ENCODE data around the gene GPR82.

DNA sequence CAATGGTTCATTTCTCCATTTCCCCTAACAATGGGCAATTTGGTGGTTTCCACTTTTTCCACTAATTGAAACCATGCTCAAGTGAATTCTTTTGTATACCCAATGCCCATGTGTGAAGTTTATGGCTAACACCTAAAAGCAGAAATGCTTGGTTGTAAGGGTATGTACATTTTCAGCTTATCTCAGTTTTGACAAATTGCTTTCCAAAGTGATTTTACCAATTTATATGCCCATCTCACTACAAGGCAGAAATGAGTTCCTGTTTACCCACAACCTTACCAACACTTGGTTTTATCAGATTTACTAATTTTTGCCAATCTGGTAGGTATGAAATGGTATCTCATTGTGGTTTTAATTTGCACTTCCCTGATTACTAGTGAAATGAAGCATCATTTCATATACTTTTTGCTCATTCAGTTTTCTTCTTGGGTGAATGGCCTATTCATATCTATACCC lies 20.4 kb upstream of the GPR82 start:
- TF ChIP-seq CTCF (IDR thresholded peaks at IDR 0.05 in 2 of 3, conservative IDR thresholded peaks at IDR 0.05 in 1 of 3; ENCODE audit: control insufficient read depth in 2 of 3, extremely low read depth in 1 of 3, insufficient read depth in 1 of 3, low read depth in 3 of 3, low read length in 3 of 3) (no peak), BCLAF1 (IDR thresholded peaks at IDR 0.05) (no peak), CHD1 (IDR thresholded peaks at IDR 0.05; ENCODE audit: low read depth, low read length) (no peak), EP300 (IDR thresholded peaks at IDR 0.05; ENCODE audit: borderline replicate concordance in 1 of 2, control insufficient read depth in 1 of 2, low read depth in 2 of 2, low read length in 2 of 2) (peak in 1 of 2 experiments; percentile 51; a peak in 1 of 4 replicates), TBL1XR1 (IDR thresholded peaks at IDR 0.05; ENCODE audit: low read depth, low read length) (no peak), EZH2 (IDR thresholded peaks at IDR 0.05; ENCODE audit: borderline replicate concordance, control insufficient read depth, low read depth, low read length) (no peak), PRDM15 (CRISPR knock-in tag; IDR thresholded peaks at IDR 0.05) (no peak), NFYB (IDR thresholded peaks at IDR 0.05; ENCODE audit: insufficient read depth, low read depth, low read length) (no peak), EGR1 (IDR thresholded peaks at IDR 0.05; ENCODE audit: borderline replicate concordance in 1 of 2, low read depth in 2 of 2, low read length in 2 of 2) (no peak), CREB1 (IDR thresholded peaks at IDR 0.05; ENCODE audit: low read depth) (no peak), CHD2 (IDR thresholded peaks at IDR 0.05; ENCODE audit: borderline replicate concordance, low read depth, low read length) (no peak), TCF7 (IDR thresholded peaks at IDR 0.05; ENCODE audit: borderline replicate concordance) (no peak)

Data from GM12878 (cell line).